ENCODE data around the gene PPM1H.

The PPM1H gene

GRCh38 chr12:62693376-62694050, 241.4 kb downstream of the PPM1H start:
- no peak for TF ChIP-seq CTCF (conservative IDR thresholded peaks at IDR 0.05; ENCODE audit: low read depth)
- no peak for DNase-seq (ENCODE audit: low spot score)
- ChIA-PET POLR2A (ENCODE audit: low non-redundant PET) (no interaction called here), CTCF (no interaction called here)
- no peak overlapping the region for H3K27ac ChIP-seq

- ChIA-PET CTCF (no interaction called here), POLR2A (ENCODE audit: low non-redundant PET) (no interaction called here)
- H3K27ac ChIP-seq: no peak overlapping the region
- DNase-seq (ENCODE audit: low spot score): no peak
- no peak for TF ChIP-seq CTCF (conservative IDR thresholded peaks at IDR 0.05; ENCODE audit: low read depth)
These were observed 242.1 kb downstream of the PPM1H start for GRCh38 chr12:62692884-62693283.

- POLR2A ChIA-PET (ENCODE audit: low non-redundant PET): no interaction called here
- DNase-seq (ENCODE audit: low spot score): no peak
These were observed 243.6 kb downstream of the PPM1H start for GRCh38 chr12:62691309-62691708.

GRCh38 chr12:62689042-62689839, 245.7 kb downstream of the PPM1H start:
- ChIA-PET CTCF (interaction anchor here (0.7 kb wide), 1 partner anchor 68 kb away, joined by 3 read pairs; no protein-coding TSS in a partner anchor), POLR2A (ENCODE audit: low non-redundant PET) (no interaction called here)
- DNase-seq (ENCODE audit: low spot score): no peak
- no peak for TF ChIP-seq CTCF (conservative IDR thresholded peaks at IDR 0.05; ENCODE audit: low read depth)
- H3K27ac ChIP-seq: no peak overlapping the region

More at GRCh38 chr12:62691309-62691708, 243.6 kb downstream of the PPM1H start:
- no peak overlapping the region for H3K27ac ChIP-seq
- TF ChIP-seq CTCF (conservative IDR thresholded peaks at IDR 0.05; ENCODE audit: low read depth): no peak
- CTCF ChIA-PET: no interaction called here

- no peak overlapping the region for H3K27ac ChIP-seq
- CTCF ChIA-PET: no interaction called here
- TF ChIP-seq CTCF (conservative IDR thresholded peaks at IDR 0.05; ENCODE audit: low read depth): no peak
- DNase-seq (ENCODE audit: low spot score): no peak
- POLR2A ChIA-PET (ENCODE audit: low non-redundant PET): no interaction called here
These were observed 248.0 kb downstream of the PPM1H start for GRCh38 chr12:62686938-62687337.

GRCh38 chr12:62684570-62685295, 250.2 kb downstream of the PPM1H start:
- no peak for DNase-seq (ENCODE audit: low spot score)
- no peak for TF ChIP-seq CTCF (conservative IDR thresholded peaks at IDR 0.05; ENCODE audit: low read depth)
- ChIA-PET POLR2A (ENCODE audit: low non-redundant PET) (no interaction called here), CTCF (interaction anchor here (0.7 kb wide), 1 partner anchor 10 kb away, joined by 3 read pairs; no protein-coding TSS in a partner anchor)
- no peak overlapping the region for H3K27ac ChIP-seq

All from RWPE1 (cell line).